ENCODE results near the gene TSHZ2.

Gene TSHZ2

GRCh38 chr20:52985687-52986086, 13.5 kb downstream of the TSHZ2 start:
- POLR2A ChIA-PET, result no interaction called here
- no peaks in the 10 kb centered on the region for H3K36me3 ChIP-seq (ENCODE audit: control insufficient read depth in 4 of 4, insufficient read depth in 4 of 4, low read length in 3 of 4)
- H3K4me3 ChIP-seq (ENCODE audit: control insufficient read depth in 1 of 7, extremely low read depth in 1 of 7, insufficient read depth in 4 of 7, low read depth in 2 of 7, low read length in 6 of 7), result no peak overlapping the region
- CTCF ChIA-PET, result no interaction called here
- WGBS (ENCODE audit: insufficient coverage), result 100% methylated on average over 1 of the region's 3 CpGs
- H3K9me3 ChIP-seq (ENCODE audit: control extremely low read depth in 1 of 5, control insufficient read depth in 4 of 5, insufficient read depth in 2 of 5, low read depth in 1 of 5, low read length in 4 of 5), result no peaks in the 10 kb centered on the region
- no peak for DNase-seq
- no peaks in the 10 kb centered on the region for H3K4me1 ChIP-seq (ENCODE audit: control extremely low read depth in 1 of 4, control insufficient read depth in 4 of 4, insufficient read depth in 4 of 4, low read length in 3 of 4)
- peaks cover 0 to 17% (median 3%) of the 10 kb centered on the region in 5 experiments for H3K27me3 ChIP-seq (replicated peaks in 2 of 5; ENCODE audit: control insufficient read depth in 4 of 5, insufficient read depth in 5 of 5, low read length in 4 of 5)
- H3K27ac ChIP-seq (ENCODE audit: insufficient read depth in 1 of 2, low read depth in 1 of 2, low read length in 2 of 2, poor library complexity in 1 of 2, severe bottlenecking in 2 of 2), result no peak overlapping the region

- Histone ChIP-seq H3K27me3 (replicated peaks in 2 of 5; ENCODE audit: control insufficient read depth in 4 of 5, insufficient read depth in 5 of 5, low read length in 4 of 5) (peaks cover 0 to 20% (median 3%) of the 10 kb centered on the region in 5 experiments), H3K9me3 (ENCODE audit: control extremely low read depth in 1 of 5, control insufficient read depth in 4 of 5, insufficient read depth in 2 of 5, low read depth in 1 of 5, low read length in 4 of 5) (no peaks in the 10 kb centered on the region), H3K36me3 (ENCODE audit: control insufficient read depth in 4 of 4, insufficient read depth in 4 of 4, low read length in 3 of 4) (no peaks in the 10 kb centered on the region), H3K4me3 (ENCODE audit: control insufficient read depth in 1 of 7, extremely low read depth in 1 of 7, insufficient read depth in 4 of 7, low read depth in 2 of 7, low read length in 6 of 7) (no peak overlapping the region), H3K27ac (ENCODE audit: insufficient read depth in 1 of 2, low read depth in 1 of 2, low read length in 2 of 2, poor library complexity in 1 of 2, severe bottlenecking in 2 of 2) (no peak overlapping the region), H3K4me1 (ENCODE audit: control extremely low read depth in 1 of 4, control insufficient read depth in 4 of 4, insufficient read depth in 4 of 4, low read length in 3 of 4) (no peaks in the 10 kb centered on the region)
- WGBS (ENCODE audit: insufficient coverage), result 100% methylated on average over 1 of the region's 1 CpG
- CTCF ChIA-PET, result no interaction called here
- POLR2A ChIA-PET, result no interaction called here
- no peak for DNase-seq
Measured at GRCh38 chr20:52987295-52987694, 15.1 kb downstream of the TSHZ2 start.

- CTCF ChIA-PET, result no interaction called here
- Histone ChIP-seq H3K27me3 (replicated peaks in 2 of 5; ENCODE audit: control insufficient read depth in 4 of 5, insufficient read depth in 5 of 5, low read length in 4 of 5) (peaks cover 0 to 3% (median 0%) of the 10 kb centered on the region in 5 experiments), H3K9me3 (ENCODE audit: control extremely low read depth in 1 of 5, control insufficient read depth in 4 of 5, insufficient read depth in 2 of 5, low read depth in 1 of 5, low read length in 4 of 5) (no peaks in the 10 kb centered on the region), H3K27ac (ENCODE audit: insufficient read depth in 1 of 2, low read depth in 1 of 2, low read length in 2 of 2, poor library complexity in 1 of 2, severe bottlenecking in 2 of 2) (no peak overlapping the region), H3K36me3 (ENCODE audit: control insufficient read depth in 4 of 4, insufficient read depth in 4 of 4, low read length in 3 of 4) (no peaks in the 10 kb centered on the region), H3K4me1 (ENCODE audit: control extremely low read depth in 1 of 4, control insufficient read depth in 4 of 4, insufficient read depth in 4 of 4, low read length in 3 of 4) (no peaks in the 10 kb centered on the region), H3K4me3 (ENCODE audit: control insufficient read depth in 1 of 7, extremely low read depth in 1 of 7, insufficient read depth in 4 of 7, low read depth in 2 of 7, low read length in 6 of 7) (no peak overlapping the region)
- POLR2A ChIA-PET, result no interaction called here
- WGBS (ENCODE audit: insufficient coverage), result 67% methylated on average over 3 of the region's 4 CpGs
- DNase-seq, result no peak
Measured at GRCh38 chr20:52991830-52992229, 19.7 kb downstream of the TSHZ2 start.

- DNase-seq, result no peak
- POLR2A ChIA-PET, result no interaction called here
- Histone ChIP-seq H3K27me3 (replicated peaks in 2 of 5; ENCODE audit: control insufficient read depth in 4 of 5, insufficient read depth in 5 of 5, low read length in 4 of 5) (peaks cover 0 to 3% (median 0%) of the 10 kb centered on the region in 5 experiments), H3K27ac (ENCODE audit: insufficient read depth in 1 of 2, low read depth in 1 of 2, low read length in 2 of 2, poor library complexity in 1 of 2, severe bottlenecking in 2 of 2) (no peak overlapping the region), H3K9me3 (ENCODE audit: control extremely low read depth in 1 of 5, control insufficient read depth in 4 of 5, insufficient read depth in 2 of 5, low read depth in 1 of 5, low read length in 4 of 5) (no peaks in the 10 kb centered on the region), H3K4me3 (ENCODE audit: control insufficient read depth in 1 of 7, extremely low read depth in 1 of 7, insufficient read depth in 4 of 7, low read depth in 2 of 7, low read length in 6 of 7) (no peak overlapping the region), H3K4me1 (ENCODE audit: control extremely low read depth in 1 of 4, control insufficient read depth in 4 of 4, insufficient read depth in 4 of 4, low read length in 3 of 4) (no peaks in the 10 kb centered on the region), H3K36me3 (ENCODE audit: control insufficient read depth in 4 of 4, insufficient read depth in 4 of 4, low read length in 3 of 4) (no peaks in the 10 kb centered on the region)
- CTCF ChIA-PET, result no interaction called here
- 90% methylated on average over 1 of the region's 1 CpG for WGBS (ENCODE audit: insufficient coverage)
Measured at GRCh38 chr20:52992632-52993031, 20.5 kb downstream of the TSHZ2 start.

- DNase-seq, result no peak
- H3K27ac ChIP-seq (ENCODE audit: insufficient read depth in 1 of 2, low read depth in 1 of 2, low read length in 2 of 2, poor library complexity in 1 of 2, severe bottlenecking in 2 of 2), result no peak overlapping the region
- no peaks in the 10 kb centered on the region for H3K9me3 ChIP-seq (ENCODE audit: control extremely low read depth in 1 of 5, control insufficient read depth in 4 of 5, insufficient read depth in 2 of 5, low read depth in 1 of 5, low read length in 4 of 5)
- H3K27me3 ChIP-seq (replicated peaks in 2 of 5; ENCODE audit: control insufficient read depth in 4 of 5, insufficient read depth in 5 of 5, low read length in 4 of 5), result peaks cover 0 to 3% (median 0%) of the 10 kb centered on the region in 5 experiments
- no CpG with 5 or more reads among the region's 3 CpGs for WGBS (ENCODE audit: insufficient coverage)
- H3K36me3 ChIP-seq (ENCODE audit: control insufficient read depth in 4 of 4, insufficient read depth in 4 of 4, low read length in 3 of 4), result no peaks in the 10 kb centered on the region
- POLR2A ChIA-PET, result no interaction called here
- CTCF ChIA-PET, result no interaction called here
- H3K4me1 ChIP-seq (ENCODE audit: control extremely low read depth in 1 of 4, control insufficient read depth in 4 of 4, insufficient read depth in 4 of 4, low read length in 3 of 4), result no peaks in the 10 kb centered on the region
- H3K4me3 ChIP-seq (ENCODE audit: control insufficient read depth in 1 of 7, extremely low read depth in 1 of 7, insufficient read depth in 4 of 7, low read depth in 2 of 7, low read length in 6 of 7), result no peak overlapping the region
Measured at GRCh38 chr20:52993076-52993475, 20.9 kb downstream of the TSHZ2 start.

GRCh38 chr20:52994184-52994970, 22.2 kb downstream of the TSHZ2 start:
- Histone ChIP-seq H3K4me1 (ENCODE audit: control extremely low read depth in 1 of 4, control insufficient read depth in 4 of 4, insufficient read depth in 4 of 4, low read length in 3 of 4) (no peaks in the 10 kb centered on the region), H3K27me3 (replicated peaks in 2 of 5; ENCODE audit: control insufficient read depth in 4 of 5, insufficient read depth in 5 of 5, low read length in 4 of 5) (peaks cover 0 to 3% (median 0%) of the 10 kb centered on the region in 5 experiments), H3K9me3 (ENCODE audit: control extremely low read depth in 1 of 5, control insufficient read depth in 4 of 5, insufficient read depth in 2 of 5, low read depth in 1 of 5, low read length in 4 of 5) (no peaks in the 10 kb centered on the region), H3K27ac (ENCODE audit: insufficient read depth in 1 of 2, low read depth in 1 of 2, low read length in 2 of 2, poor library complexity in 1 of 2, severe bottlenecking in 2 of 2) (no peak overlapping the region), H3K4me3 (ENCODE audit: control insufficient read depth in 1 of 7, extremely low read depth in 1 of 7, insufficient read depth in 4 of 7, low read depth in 2 of 7, low read length in 6 of 7) (no peak overlapping the region), H3K36me3 (ENCODE audit: control insufficient read depth in 4 of 4, insufficient read depth in 4 of 4, low read length in 3 of 4) (no peaks in the 10 kb centered on the region)
- no peak for DNase-seq
- POLR2A ChIA-PET, result no interaction called here
- 85% methylated on average over 8 of the region's 10 CpGs for WGBS (ENCODE audit: insufficient coverage)
- CTCF ChIA-PET, result no interaction called here

- Histone ChIP-seq H3K4me3 (ENCODE audit: control insufficient read depth in 1 of 7, extremely low read depth in 1 of 7, insufficient read depth in 4 of 7, low read depth in 2 of 7, low read length in 6 of 7) (no peak overlapping the region), H3K27me3 (replicated peaks in 2 of 5; ENCODE audit: control insufficient read depth in 4 of 5, insufficient read depth in 5 of 5, low read length in 4 of 5) (peaks cover 0 to 3% (median 0%) of the 10 kb centered on the region in 5 experiments), H3K27ac (ENCODE audit: insufficient read depth in 1 of 2, low read depth in 1 of 2, low read length in 2 of 2, poor library complexity in 1 of 2, severe bottlenecking in 2 of 2) (no peak overlapping the region), H3K36me3 (ENCODE audit: control insufficient read depth in 4 of 4, insufficient read depth in 4 of 4, low read length in 3 of 4) (no peaks in the 10 kb centered on the region), H3K4me1 (ENCODE audit: control extremely low read depth in 1 of 4, control insufficient read depth in 4 of 4, insufficient read depth in 4 of 4, low read length in 3 of 4) (no peaks in the 10 kb centered on the region), H3K9me3 (ENCODE audit: control extremely low read depth in 1 of 5, control insufficient read depth in 4 of 5, insufficient read depth in 2 of 5, low read depth in 1 of 5, low read length in 4 of 5) (no peaks in the 10 kb centered on the region)
- CTCF ChIA-PET, result no interaction called here
- POLR2A ChIA-PET, result no interaction called here
- no peak for DNase-seq
- no CpG with 5 or more reads among the region's 1 CpG for WGBS (ENCODE audit: insufficient coverage)
Measured at GRCh38 chr20:52996130-52996529, 24.0 kb downstream of the TSHZ2 start.
